HG03378 (cell line): ENCODE results near the gene NT5C1A.

Experiments used
- ATAC-seq: cut with Tn5 transposase; IDR thresholded peaks from one replicate; pipeline ENCODE4 v1.9.1; 2021; ENCODE audit warnings: mild to moderate bottlenecking, moderate library complexity; ENCODE audit not compliant: unreplicated experiment

Gene NT5C1A

DNA sequence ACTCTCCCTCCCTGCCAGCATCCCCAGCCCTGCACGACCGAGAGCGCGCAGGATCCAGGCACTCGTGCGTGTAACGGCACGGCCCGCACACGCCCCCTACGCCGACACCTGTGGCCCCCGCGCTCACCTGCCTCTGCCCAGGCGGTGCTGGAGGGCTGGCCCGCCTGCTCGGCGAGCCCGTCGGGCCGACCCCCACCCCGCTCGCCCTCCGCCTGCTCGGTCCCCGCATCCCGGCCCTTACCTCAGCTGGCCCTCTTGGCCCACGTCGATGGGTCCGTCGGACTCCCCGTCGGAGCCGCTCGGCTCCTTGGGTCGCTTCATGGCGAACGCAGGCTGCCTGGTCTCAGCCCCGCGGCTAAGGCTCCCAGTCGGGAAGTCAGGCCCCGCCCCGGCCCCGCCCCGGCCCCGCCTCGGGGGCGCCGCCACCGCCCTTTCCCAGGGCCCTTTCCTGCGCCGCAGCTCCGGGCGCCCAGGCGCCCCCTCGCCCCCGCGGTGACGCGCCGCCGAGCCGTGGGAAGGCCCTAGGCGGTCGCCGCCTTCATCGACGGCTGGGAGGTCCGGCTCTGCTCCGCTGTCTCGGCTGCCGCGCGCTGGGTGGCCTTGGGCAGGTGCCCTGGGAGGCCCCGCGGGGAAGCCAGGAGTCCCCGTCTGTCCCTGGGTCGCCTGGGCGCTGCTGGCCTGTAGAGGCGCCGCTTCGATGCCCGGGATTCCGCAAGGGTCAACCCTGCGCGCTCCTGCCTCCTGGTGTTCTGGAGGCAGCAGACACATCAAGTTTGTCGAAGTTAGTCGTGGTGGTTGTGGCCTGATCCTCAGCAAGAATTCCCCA, 32.4 kb downstream of the NT5C1A start, which contains the start of gene HEYL:
Gene HEYL (minus strand): TSS at position 339 of the 826 bp plus-strand sequence. CDS start 18 bp downstream, at position 321.
- no peak for ATAC-seq

DNA sequence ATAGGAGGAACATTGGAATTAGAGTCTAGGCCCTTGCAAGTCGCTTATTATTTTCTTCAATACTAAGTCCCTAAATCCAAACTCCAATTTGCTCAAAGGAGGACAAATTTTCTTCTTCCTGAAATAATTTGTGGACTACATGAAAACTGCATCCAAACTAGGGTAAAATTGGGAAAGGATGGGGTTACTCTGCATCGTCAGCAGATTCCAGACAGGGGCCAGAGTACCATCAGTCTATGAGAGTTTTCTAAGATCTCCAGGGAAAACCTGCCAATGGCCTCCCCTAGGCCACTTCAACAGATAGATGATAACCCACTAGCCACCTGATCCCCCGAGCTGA, 33.0 kb downstream of the NT5C1A start:
- ATAC-seq, result no peak

DNA sequence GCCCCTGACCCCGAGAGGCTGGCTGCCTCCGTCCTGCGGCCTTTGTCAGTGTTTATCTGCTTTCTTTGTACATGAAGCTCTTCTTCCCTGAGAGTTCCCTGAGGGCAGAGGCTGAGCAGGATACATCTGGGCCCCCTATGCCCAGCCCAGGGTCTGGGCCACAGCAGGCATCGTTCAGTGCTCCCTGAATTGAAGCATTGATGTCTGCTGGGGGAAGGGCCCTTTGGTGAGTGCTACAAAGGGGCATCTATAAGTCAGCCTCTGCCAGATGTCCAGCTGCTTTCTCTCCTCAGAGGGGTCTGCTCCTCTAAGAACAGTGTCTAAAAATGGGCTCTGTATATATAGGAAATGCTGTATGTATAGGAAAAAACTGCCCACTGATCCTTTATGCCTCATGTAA, 34.5 kb downstream of the NT5C1A start:
- ATAC-seq, result no peak

DNA sequence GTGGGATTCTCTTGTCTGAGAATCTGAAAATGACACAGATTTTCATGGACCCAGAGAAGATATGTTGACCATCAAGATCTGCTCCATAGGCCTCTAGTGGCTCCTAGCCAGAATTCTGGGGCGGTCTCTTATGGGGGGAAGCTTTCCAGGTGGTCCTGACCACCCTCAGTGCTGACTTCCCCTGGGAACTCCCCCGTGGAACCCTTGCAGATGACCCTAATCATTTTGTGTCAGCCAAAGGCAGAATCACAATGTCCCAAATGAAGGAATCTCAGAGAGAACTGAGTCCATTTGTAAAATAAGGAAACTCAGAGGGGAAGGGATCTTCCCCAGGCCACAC, 36.1 kb downstream of the NT5C1A start:
- ATAC-seq, result no peak

DNA sequence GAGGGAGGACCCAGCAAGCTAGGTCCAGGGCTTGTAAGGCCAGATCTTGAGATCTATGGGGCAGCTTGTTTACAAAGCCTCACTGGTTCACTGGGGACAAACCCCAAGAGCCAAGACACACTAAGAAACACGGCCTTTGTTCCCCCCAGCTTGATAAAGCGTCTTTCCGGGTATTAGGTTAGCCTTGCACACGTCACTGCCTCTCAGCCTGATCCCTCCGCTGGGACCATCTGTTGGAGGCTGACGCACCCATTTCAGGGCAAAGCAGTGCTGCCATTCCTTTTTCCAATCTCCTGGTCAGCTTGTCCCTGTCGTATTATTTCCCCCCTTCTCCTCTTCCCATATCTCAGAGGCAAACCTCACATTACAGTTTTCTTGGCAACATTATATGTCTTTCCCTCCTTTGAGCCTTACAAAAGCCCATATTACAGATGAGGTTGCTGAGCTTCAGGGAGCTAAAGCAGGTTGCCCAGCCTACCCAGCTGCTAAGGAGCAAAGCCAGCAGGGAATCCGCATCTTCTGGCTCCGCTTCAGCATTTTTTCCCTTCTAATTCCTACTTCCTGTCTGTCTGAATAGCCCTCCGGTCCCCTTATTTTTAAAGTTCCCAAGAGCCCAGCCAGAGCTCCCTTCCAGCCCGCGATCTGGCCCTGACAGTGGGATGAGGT, 36.6 kb downstream of the NT5C1A start:
- no peak for ATAC-seq

DNA sequence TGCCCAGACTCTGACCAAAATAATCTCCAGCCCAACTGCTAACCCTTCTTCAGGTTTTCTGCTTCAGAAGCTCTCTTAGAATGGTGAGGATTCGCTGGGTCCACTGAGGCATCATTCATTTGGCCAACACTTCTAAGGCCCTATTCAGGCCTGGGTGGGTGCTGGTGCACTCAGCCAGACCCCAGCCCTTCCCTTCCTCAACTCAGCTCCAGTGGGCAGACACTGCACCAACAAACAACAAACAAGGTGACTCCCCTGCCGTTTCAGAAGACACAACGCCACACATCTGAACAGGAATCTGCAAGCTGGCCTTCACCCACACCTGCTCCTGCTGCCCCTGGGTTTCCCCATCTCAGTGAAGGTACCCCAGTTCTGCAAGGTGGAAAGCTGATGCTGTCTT, 38.5 kb downstream of the NT5C1A start:
- ATAC-seq, result no peak

DNA sequence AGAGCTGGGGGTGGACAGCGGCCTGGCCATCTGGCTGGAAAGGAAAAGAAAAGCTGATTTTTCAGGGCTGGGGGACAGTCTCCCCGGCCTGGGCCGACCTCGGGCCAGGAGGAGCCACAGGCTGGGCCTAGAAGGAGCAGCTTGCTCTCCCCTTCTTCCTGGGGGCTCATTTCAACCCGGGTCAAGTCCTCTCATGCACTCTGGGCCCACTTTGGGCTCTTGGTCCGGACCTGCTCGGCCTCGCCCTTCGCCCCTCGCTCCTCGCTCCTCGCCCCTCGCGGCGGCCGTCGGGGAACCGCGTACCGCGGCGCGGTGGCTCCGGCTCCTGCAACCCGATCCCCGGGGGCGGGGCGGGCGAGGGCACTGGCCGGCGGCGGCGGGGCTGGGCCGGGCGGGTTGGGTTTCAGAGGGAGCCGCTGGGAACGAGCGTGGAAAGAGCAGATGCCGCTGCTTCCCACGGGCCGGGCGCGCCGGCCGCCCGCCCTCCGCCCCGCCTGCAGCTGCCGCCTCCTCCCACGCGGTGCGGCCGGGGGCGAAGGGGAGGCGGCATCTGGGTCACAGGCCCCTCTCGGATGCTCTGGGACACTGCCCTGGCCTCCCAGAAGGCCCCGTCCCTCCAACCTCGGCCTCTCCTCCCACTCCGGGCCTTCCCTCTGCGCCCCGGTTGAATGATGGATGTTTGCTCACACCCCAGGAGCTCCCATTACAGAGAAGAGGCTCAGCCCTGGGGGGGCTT, 39.1 kb downstream of the NT5C1A start:
- no peak for ATAC-seq

DNA sequence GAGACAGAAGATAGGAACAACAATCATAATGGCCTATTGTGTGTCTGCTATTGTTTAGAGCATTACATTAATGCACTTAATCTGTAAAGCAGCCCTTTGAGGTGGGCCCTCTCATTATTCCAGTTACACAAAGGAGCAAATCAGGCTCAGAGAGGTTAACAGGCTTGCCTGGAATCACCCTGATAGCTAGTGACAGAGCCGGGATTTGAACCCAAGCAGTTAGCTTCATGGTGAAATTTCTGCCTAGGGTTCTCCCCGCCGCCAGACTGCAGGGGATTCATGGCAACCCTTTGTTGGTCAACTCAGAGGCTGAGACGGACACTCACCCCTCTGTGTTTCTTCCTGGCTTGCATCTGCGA, 39.6 kb downstream of the NT5C1A start:
- no peak for ATAC-seq

DNA sequence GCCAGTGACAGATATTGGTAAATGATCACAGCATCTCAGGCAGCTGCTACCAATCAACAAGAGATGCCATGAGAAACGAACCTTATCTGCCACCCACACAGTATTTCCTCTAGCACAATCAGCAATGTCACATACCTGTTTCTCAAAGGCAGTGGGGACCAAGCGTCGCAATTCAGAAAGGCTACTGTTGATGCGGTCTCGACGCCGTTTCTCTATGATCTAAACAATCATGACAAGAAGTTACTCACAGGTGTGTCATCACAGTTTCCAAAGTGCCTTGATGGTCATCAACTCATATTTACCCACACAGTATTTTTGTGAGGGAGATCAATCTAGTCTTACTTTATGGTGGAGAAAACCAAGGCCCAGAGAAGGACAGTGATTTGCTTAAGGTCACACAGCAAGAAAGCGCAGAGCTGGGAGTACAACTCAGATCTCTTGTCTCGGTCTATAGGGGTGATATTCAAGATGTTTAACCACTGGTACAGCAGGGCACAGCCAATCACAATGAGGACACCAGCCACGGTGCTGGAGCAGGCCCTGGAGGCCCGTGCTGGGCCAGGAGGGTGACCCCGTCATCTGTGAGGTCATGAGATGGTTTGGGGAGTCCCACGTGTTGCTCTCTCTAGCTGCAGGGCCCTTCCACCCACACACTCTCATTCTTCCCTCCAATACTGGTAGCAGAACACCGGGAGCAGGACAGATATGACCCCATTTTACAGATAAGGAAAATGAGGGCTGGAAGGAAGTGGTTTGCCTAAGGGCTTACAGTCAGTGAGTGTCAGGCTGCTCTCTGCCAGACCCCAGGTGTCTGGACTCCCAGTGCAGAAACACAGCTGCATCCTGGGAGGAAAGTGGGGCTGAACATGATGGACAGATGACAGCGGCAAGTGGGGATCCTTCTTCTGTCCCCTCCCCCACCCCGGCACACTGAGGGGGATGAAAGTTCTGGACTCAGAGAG, 40.3 kb downstream of the NT5C1A start:
- no peak for ATAC-seq

DNA sequence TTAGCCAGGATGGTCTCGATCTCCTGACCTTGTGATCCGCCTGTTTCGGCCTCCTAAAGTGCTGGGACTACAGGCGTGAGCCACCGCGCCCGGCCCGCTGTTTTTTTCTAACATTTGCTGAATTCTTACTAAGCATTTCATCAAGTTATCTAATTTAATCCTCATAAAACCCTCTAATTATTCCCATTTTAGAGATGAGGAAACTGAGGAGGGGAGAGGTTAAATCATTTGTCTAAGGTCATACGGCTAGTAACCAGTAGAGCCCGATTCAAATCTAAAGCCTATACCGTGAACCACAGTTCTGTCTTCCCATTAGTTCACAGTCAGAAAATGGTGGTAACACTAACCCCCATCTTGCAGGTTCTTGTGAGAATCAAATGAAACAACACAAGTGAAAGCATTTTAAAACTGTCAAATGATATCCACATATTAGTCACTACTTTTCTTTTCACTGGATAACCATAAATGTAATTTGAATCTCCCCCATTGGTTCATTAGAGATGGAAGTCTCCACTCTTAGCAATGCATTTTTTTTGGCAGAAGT, 43.0 kb downstream of the NT5C1A start:
- no peak for ATAC-seq

DNA sequence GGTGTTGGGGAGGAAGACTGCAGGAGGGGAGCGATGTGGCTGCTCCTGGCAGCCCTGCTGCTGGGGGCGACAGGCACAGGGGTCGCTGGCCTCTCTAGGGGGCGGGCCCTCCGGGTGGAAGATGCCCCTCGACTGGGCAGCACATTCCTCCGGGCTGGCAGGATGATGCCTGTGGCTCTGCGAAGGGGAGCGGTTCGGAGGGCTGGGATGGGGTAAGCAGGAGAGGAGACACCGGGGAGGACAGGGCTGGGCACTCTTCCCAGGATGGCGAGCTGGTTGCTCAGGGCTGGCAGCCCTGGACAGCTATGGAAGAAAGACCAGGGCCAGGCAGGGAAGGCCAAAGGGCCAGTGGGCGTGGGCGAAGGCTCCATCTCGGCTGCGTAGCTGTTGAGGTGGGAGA, 45.3 kb downstream of the NT5C1A start:
- ATAC-seq, result no peak

DNA sequence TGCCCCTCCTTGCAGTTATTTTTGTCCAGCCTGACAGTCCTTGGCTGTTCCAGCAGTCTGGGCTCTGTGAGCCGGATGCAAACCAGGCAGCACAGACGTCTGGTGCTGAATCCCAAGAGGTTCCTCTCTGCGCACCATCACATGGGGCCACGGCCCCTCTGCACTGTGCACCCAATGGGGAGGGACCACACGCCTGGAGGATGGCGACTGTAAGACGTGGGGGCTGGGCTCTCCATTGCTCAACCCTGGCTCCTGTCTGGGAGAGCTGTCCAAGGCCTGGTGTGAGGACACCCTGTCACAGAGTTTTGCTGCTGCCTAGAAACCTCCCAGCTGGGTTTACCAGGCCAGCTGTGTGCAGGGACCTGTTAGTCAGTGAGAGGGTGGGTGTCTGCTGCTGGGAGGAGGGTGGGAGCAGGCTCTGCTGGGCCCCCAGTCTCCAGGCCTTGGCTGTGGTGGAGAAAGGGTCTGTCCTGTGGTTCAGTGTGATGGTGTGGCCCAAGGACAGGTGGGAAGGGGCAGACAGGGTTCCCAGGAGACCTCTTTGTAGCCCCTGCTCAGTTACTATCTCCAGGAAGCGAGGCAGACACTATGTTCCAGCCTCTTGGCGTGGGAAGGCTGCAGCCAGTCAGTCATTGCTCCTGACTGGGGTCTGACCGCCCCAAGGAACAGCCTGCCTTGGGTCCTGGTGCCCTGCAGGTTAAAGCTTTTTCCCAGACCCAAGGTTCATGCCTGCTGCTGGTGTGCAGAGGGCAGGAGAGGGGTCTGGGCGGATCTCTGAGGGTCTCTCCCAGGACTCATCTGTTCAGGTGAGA, 46.2 kb downstream of the NT5C1A start:
- no peak for ATAC-seq

DNA sequence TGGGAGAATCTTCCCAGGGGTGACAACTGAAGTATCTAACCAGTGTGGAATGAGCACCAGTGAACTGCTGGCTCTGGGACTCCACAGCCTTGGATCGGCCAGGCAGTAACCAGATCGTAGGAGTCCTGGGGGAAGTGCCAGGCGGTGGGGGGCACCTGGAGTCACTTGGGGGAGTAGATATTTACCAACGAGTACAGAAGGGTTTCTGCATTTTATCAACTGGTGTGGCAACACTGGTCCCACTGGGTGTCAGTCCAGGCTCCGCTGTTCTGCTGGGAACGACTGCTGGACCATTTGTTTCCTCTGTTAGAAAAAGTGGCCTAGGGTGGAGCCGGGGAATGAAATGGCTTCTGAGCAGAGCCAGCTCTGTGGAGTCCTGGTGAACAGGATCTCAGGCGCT, 46.9 kb downstream of the NT5C1A start:
- ATAC-seq, result no peak

DNA sequence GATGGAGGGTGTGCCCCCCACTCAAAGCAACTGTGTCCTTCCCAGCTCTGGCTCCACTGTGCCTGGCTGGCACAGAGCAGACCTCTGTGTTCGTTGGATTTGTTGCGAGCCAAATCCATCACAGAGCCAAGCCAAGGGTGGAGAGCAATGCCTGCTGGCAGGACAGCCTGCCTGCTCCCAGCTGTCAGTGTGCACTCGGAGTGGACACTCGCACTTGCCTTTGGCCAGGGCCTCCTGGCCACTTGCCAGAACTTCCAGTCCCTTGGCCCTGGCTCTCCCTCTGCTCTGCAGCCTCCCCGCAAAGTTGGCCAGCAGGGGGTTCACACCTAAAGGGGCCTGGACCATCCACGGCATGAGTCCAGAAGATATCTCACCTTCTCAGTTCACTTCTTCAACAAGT, 48.9 kb downstream of the NT5C1A start:
- ATAC-seq, result no peak

DNA sequence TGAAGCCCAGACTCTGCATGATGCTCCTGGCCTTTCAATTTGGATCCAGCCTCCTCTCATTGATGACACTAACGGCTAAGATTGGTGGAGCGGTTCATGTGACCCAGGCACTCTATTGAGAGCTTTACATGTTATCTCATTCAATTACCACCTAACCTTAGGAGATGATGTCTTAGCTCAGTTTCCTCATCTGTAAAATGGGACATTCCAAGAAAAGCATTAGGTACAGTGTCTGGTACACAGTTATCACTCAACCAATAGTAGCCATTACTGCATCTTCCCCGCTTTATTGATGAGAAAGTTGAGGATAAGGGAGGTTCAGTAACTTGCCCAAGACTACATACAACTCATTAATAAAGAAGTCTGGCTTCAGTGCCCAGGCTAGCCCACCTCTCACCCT, 49.5 kb downstream of the NT5C1A start:
- ATAC-seq, result no peak

DNA sequence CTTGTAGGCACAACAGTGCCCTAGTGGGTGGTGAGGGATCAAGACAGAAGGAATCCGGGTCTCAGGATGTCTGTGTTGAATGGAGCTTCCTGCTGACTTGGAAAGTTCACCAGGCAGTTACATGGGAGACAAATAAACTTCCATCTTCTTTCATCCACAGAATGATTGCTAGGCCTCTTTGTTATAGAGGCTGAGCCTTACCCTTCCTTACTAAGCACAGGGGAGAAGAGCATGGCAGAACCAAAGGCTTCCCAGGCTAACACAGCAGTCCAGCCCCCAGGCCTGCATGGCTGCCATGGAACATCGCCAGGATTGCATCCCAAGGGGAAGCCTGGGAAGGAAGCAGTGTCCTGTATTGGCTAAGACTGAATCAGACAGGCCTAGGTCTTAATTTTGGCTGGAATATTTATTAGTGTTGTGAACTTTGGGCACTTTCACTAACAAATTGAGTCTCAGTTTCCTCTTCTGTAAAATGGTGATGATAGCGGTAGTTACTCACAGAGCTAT, 51.2 kb downstream of the NT5C1A start:
- ATAC-seq, result no peak

DNA sequence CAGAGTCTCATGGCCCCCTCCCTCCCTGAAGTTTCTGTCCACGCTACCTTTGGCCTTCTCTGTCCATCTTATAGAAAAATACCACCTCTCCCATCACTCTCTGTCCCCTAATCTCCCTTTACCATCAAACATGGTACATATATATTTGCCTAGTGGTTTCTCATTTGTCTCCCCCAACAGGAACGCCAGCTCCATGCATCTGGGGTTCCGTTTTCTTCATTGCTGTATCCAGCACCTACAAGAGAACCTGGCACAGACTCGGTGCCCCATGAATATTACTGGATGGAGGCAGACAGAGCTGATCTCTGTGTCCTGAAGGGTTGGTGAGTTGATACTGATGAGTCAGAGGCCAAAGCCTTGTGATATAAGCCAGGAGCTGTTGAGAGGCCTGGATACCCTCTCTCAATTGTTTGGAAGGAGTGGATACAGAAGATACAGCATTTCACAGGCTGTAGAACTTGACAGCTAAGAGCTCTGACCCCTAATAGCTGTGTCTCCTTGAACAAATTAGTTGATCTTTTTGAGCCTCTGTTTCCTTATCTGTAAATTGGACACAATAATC, 54.3 kb downstream of the NT5C1A start:
- no peak for ATAC-seq

DNA sequence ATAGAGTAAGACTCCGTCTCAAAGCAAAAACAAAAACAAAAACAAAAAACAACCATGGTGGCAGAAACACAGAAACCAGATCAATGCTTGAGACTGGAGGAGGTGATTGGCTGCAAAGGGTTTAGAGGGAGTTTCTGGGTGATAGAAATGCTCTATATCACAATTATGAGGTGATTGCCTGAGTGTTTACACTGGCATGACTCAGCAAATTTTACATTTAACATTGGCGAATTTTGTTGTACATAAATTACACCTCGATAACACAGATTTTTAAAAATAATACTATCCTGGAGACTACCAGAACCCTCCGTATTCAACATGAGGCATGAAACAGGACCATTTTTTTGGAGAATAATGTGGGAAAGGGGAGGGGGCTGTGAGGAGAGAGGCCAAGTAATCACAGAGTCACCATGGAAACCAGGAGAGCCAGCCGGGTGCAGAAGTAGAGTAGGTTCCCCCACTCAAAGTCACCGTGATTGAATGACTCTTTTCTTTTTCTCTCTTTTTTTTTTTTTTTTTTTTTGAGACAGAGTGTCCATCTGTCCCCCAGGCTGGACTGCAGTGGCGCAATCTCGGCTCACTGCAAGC, 56.7 kb downstream of the NT5C1A start:
- no peak for ATAC-seq

DNA sequence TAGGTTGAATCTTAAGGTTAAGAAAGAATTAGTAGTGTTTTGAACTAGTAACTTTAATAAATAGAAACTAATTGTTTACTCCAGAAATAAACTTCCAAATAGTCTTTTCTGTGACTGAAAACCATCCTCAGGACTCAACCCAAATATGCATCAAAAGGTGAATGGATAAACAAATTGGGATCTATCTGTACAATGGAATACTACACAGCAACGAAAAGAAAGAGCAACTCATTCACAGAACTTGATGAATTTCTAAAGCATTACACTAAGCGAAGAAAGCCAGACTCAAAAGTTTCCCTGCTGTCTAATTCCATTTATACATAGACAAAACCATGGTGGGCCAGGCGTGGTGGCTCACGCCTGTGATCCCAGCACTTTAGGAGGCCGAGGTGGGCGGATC, 57.4 kb downstream of the NT5C1A start:
- no peak for ATAC-seq
